ENCODE data around the gene ZNF605.

DNA sequence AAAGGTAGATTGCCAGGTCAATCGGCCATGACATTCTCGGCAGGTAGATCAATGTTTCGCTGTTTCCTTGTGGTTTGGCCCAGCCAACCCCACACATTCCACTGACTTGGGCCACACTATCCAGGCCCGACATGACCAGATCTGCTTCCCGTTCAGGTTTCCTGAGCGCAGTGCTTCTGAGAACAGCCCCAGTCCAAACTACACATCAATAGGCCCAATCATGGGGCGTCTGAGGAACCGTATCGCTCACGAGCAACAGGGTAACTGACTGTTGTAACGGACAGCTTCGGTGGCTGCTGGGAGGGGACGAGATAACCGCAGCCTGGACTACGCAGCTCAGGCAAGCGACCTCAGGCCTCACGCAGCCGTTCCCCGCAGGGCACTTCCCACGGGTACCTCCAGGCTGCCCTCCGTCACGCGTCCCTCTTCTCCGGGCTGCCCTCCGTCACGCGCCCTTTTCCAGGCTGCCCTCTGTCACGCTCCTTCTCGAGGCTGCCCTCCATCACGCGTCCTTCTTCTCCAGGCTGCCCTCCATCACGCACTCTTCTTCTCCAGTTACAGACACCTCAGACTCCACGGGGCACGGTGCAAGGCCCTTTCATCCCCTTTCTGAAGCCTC is 14.7 kb downstream of the ZNF605 start:
- no peak for TF ChIP-seq CTCF (IDR thresholded peaks at IDR 0.05; ENCODE audit: poor library complexity, severe bottlenecking)
- no peak for TF ChIP-seq POLR2AphosphoS5 (IDR thresholded peaks at IDR 0.05)
- no peak for TF ChIP-seq EP300 (conservative IDR thresholded peaks at IDR 0.05; ENCODE audit: poor library complexity, severe bottlenecking)
- no peak for TF ChIP-seq SMC3 (conservative IDR thresholded peaks at IDR 0.05; ENCODE audit: poor library complexity)
- TF ChIP-seq, protein P1, sequence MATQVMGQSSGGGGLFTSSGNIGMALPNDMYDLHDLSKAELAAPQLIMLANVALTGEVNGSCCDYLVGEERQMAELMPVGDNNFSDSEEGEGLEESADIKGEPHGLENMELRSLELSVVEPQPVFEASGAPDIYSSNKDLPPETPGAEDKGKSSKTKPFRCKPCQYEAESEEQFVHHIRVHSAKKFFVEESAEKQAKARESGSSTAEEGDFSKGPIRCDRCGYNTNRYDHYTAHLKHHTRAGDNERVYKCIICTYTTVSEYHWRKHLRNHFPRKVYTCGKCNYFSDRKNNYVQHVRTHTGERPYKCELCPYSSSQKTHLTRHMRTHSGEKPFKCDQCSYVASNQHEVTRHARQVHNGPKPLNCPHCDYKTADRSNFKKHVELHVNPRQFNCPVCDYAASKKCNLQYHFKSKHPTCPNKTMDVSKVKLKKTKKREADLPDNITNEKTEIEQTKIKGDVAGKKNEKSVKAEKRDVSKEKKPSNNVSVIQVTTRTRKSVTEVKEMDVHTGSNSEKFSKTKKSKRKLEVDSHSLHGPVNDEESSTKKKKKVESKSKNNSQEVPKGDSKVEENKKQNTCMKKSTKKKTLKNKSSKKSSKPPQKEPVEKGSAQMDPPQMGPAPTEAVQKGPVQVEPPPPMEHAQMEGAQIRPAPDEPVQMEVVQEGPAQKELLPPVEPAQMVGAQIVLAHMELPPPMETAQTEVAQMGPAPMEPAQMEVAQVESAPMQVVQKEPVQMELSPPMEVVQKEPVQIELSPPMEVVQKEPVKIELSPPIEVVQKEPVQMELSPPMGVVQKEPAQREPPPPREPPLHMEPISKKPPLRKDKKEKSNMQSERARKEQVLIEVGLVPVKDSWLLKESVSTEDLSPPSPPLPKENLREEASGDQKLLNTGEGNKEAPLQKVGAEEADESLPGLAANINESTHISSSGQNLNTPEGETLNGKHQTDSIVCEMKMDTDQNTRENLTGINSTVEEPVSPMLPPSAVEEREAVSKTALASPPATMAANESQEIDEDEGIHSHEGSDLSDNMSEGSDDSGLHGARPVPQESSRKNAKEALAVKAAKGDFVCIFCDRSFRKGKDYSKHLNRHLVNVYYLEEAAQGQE (IDR thresholded peaks at IDR 0.05; ENCODE audit: borderline replicate concordance), result no peak
- TF ChIP-seq EZH2 (IDR thresholded peaks at IDR 0.05; ENCODE audit: borderline replicate concordance, insufficient read depth, low read length, poor library complexity, severe bottlenecking), result no peak
- TF ChIP-seq RAD21 (conservative IDR thresholded peaks at IDR 0.05), result no peak
